Heart left ventricle (tissue), 13 donors: Measurements from ENCODE around the gene C11orf98.
"Not testable (repeated sequence)": the region's sequence is repeated elsewhere in the genome, so short reads cannot be mapped to it uniquely, and the experiment has no call there.

ENCODE experiments used
- CTCF ChIP-seq, 12 donors: fragments of 200-600 bp; sonication (generic) in 4 of 12; IDR thresholded peaks; one replicate each; pipeline versions ENCODE4 v1.5.0 to v1.8.0; 2018 to 2022; ENCODE audit warnings: antibody characterized with exemption in 12 of 12, mild to moderate bottlenecking in 5 of 12
- POLR2A ChIP-seq, 2 donors: fragments of 450-650 bp; IDR thresholded peaks; one replicate each; pipeline ENCODE4 v1.6.1; 2017; ENCODE audit warnings: antibody characterized with exemption in 2 of 2, mild to moderate bottlenecking in 2 of 2, moderate library complexity in 2 of 2
- donor health status: ischemic (EF 13 %, LVEDD 7.1; RV severe dilation, severe dysfunction).
- donor health status: DM: no; HTN: yes; CAD: no.
- donor health status: DM: no; HTN: no; CAD: no.
- donor health status: ischemic (EF 25% LVEDD 6.9; RV normal size, moderate dysfunction).
- donor health status: ischemic (EF 25% LVEDD 5.7; RV mildly dilated, moderate dysfunction).
- donor health status: ischemic (EF 35%, LVEDD 5.7; RV mildly dilated, moderate dysfunction).
- donor health status: nonischemic (EF 11% LVEDD 7.7; RV severe dilation, severe dysfunction).
- donor health status: DM: yes; HTN: yes; CAD: no.
- donor health status: PGD.
- donor health status: ischemic (EF 29% LVEDD 5.4; RV normal size, mild dysfunction).
- donor health status: nonischemic (EF 23%, LVEDD 6.1; RV moderate dilation, normal function).

GRCh38 chr11:62693624-62694023 is 28.6 kb upstream of the C11orf98 start:
- not testable (repeated sequence) for TF ChIP-seq CTCF, POLR2A (IDR thresholded peaks at IDR 0.05)
